Activated CD4-positive, CD25-positive, alpha-beta regulatory T cell treated with anti-CD3 and anti-CD28 coated beads, Interleukin-2, amount 50 U/mL, for 24 hours (primary cell): ENCODE results near the gene CHD1L.
"Not testable (repeated sequence)": the region's sequence is repeated elsewhere in the genome, so short reads cannot be mapped to it uniquely, and the experiment has no call there.

Experiments used
- ATAC-seq, 2 donors: fragments of 150-1000 bp; cut with Tn5 transposase; one replicate each; pipeline ENCODE4 v1.10.0; 2021; ENCODE audit warnings: mild to moderate bottlenecking in 1 of 2, moderate library complexity in 1 of 2

CHD1L gene

DNA sequence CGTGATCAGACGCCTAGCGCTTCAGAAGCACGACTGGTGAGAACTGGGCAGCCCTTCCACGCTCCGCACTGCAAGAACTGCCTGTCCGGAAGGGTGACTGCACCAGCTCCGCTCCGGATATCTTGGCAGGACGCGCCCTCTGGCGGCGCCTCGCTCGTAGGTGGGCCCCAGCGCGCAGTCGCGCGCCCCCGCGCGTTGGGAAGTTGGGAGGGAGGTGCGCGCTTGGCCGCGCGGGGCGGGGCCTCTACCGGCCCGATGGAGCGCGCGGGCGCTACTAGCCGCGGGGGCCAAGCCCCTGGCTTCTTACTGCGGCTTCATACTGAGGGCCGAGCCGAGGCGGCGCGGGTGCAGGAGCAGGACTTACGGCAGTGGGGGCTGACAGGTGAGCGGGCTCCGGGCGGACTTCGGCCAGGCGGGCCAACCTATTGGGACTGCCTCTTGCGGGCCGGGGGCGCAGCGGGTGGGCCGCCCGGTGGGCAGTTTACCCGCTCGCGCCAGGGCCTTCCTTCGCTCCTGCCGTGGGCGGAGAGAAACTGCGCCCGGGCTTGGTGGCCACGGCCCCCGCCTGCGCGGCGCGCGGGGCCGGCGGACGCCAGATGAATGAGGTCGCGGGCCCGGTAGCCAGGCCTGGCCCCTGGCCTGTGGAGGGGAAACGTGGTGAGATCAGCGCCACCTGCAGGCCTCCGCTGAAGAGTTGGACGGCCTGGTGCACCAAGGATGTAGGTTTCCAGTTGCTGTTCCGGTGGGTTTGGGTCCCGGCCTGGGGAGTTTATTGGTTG lies at the start of gene CHD1L:
TSS of gene CHD1L (plus strand) at position 236 of the 779 bp plus-strand sequence. CDS start at position 256, 20 bp downstream.
- ATAC-seq: peak; percentile 89 to 90

DNA sequence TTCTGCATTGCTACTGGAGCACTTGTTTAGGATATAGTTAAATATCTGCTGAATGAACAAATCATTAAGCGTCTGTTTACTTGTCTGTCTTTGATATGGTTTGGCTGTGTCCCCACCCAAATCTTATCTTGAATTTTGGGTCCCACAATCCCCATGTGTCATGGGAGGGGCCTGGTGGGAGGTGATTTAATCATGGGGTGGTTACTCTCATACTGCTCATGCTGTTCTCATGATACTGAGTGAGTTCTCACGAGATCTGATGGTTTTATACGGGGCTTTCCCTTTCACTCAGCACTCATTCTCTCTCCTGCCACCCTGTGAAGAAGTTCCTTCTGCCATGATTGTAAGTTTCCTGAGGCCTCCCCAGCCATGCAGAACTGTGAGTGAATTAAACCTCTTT lies 45.2 kb upstream of the CHD1L start:
- not testable (repeated sequence) for ATAC-seq

DNA sequence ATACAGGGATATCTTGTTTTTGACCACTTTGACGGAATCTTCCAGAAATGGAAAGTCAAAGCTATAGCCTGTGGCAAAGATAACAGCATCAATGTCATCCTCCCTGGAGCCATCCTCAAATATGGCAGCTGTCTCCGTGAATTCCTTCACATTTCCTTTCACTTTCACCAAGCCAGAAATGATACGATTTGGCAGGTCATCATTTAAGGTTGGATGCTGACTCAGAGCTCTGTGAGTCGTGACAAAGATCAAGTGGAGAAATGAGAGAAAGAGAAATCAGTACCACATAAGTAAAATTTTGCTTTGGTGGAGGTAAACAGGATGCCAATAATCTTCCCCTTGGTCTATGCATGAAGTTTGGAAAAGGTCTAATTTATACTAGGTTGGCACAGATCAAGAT lies 41.2 kb upstream of the CHD1L start:
- no peak for ATAC-seq

DNA sequence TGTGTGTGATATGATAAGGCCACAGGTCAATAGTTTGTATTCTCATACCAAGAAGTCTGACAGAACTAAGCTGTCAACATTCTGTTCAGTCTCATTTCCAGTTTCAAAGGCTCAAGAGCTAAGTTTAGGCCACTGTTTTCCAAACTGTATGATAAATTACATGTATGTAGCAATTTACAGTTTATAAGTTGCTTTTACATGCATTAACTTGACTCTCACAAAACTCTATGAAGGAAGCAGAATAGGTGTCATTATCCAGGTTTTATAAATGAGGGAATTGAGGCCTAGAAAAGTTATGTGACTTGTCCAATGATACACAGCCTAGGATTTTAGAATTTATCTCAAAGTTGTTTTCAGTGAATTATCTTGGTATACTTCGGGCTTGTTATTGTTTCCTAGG lies 40.7 kb upstream of the CHD1L start:
- no peak for ATAC-seq

DNA sequence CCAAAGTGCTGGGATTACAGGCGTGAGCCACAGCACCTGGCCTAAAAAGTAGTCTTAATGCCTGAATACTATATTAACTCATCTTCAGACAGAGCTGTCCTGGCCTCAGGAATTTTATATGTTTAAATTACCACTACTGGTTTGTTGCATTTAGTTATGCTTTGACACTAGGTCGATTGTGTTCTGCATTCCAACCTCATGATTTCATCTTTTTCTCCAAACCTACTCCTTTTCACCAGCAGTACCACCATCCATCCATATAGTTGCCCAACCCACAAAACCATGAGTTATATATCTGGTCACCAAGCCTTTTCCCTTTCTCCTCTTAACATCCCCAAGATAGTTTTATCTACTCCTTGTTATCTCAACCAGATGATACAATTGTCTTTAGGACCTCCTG lies 39.9 kb upstream of the CHD1L start:
- no peak for ATAC-seq

DNA sequence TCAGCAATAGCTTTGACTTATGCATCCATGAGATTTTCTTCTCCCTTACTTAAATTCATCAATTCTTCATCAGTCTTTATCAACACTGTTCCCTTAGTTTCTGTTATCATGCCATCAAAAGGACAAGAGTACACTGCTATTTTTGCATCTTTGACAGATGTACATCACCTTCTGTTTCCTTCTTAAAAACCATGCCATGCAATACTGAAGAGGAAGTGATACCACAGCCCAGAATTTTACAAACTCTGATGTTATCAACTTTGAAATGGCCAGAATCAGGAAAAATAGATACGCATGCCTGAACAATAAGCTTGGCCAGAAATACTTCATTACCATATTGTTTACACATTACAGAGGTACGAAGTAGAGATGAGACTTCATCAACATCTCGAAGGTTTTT lies 38.4 kb upstream of the CHD1L start:
- ATAC-seq: no peak

DNA sequence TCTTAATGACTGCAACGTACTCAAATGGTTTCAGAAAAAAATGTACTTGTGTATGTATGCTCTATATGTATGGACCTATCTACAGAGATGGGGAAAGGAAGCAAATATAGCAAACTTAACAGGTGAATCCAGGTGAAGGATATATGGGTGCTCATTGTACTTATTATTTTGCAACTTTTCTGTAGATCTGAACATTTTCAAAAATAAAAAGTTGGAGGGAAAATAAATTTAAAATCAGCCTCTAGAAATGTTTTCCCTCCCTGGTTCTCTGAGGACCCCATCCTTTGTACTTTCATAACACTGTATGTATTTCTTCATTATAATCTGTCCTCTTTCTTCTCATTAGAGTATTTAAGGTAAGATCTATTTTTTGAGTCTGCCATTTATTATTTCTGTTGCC lies 35.3 kb upstream of the CHD1L start:
- no peak for ATAC-seq

DNA sequence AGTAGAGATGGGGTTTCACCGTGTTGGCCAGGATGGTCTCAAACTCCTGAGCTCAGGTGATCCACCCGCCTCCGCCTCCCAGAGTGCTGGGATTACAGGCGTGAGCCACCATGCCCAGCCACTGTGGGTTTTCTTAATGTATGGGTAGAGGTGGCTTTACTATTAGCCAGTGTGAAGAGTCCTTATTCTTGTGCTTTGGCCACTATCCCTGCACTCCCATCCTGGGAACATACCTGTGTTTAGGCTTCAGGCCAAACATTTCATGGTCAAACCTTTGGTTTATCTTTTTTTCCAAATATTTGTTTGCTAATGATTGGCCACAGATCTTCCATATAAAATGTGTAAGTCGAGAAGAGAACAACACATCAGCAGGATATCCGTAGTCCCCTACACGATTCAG lies 33.9 kb upstream of the CHD1L start:
- no peak for ATAC-seq

DNA sequence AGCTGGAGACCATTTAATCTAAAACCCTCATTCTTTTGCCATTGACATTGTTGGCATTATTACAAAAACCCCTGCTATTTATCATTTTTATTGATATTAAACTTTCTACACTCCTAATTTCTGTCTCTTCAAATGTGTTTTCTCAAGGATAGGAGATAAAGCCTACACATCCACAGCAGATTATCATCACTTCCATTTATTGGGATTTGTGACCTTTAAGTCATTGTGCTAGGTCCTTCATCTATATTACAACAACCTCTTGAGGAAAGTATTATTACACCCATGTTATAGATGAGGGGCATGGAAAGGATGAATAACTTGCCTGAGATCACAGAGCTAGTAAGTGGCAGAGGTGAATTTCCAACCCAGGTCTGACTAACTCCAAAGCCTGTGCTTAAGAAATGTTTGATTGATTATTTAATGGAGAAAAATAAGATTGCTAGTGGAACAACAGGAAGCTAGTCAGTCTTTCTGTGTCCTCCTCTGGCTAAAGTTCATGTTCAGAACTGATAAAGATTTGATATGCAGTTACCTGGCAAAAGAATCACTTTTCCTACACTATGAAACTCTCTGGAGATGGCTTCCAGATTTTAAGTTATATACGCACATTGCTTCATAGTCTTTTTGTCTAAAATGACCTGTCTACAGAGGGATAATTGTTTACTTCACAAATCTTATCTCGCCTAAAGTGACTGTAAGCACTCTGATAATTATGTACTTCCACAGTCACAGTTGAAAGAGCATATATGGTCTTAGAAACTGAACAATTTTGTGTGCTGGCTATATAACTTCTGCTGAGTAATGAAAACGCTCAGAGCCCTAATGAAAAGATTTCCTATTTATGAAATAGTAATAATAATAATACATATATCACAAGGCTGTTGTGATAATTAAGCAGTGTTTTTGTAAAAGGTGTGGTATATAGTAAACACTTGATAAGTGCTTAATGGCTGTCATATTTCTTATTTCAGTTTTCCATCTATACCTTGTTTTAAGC lies 32.4 kb upstream of the CHD1L start:
- ATAC-seq: no peak

DNA sequence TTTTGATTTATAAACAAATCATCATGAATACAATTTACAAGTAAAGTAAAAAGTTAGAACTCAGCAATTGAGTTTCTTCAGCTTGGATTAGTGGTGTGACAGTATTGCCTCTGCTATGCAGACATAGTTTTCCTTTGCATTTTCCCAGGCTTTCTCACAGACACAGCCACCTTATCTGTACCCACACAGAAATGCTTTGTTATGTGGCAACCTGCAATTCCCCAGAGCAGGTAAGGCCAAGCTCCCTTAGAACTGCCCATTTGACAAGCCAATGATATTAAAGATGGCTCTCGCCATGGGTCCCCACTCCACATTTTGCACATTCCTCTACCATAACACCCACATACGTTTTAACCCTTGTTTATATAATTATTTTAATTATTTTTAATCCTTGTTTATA lies 31.5 kb upstream of the CHD1L start:
- no peak for ATAC-seq

DNA sequence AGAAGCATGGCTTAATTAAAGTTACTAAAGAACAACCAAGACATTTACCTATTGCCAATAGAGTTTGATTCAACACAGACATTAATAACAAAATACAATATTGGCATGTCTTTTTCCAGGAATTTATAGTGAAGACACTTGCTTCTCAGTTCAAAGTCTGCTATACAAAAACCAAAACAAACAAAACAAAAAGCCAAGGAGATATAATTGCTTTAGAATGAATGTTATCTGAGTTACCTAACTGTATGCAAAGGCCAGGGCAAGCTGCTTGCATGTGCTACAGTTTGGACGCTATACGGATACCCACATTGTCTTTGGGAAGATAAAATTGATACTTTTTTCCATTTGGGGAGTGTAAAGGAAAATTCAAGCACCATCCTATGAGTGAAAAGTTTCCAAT lies 30.9 kb upstream of the CHD1L start:
- ATAC-seq: no peak

DNA sequence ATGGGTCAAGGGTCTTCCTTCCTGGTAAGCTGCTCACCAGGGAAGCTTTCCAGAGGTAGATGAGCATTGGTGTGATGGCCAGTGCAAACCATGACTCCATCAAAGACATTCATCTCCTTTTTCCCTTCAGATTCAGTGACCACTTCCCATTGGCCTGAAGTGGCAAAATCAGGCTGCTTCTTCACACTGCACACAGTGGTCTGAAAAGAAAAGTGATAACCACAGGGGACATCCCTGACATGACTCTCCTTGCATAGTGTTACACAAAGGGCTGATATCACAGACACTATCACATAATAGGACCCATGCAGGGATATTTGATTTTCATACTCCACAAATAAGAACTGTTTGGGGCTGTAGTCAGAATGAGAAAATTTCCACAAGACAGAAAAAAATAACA lies 29.2 kb upstream of the CHD1L start:
- ATAC-seq: no peak

DNA sequence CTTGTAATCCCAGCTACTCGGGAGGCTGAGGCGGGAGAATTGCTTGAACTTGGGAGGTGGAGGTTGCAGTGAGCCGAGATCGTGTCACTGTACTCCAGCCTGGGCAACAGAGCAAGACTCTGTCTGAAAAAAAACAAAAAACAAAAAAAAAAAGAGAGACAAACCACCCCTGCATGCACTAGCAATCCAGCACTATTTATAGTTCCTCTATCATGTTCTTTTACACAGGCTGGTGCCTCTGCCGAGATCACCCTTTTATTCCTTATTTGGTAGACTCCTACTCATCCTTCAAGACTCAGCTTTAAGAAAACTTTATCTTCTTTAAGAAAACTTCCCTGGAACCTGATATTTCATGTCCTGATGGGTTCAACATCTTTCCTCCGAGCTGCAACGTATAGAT lies 28.2 kb upstream of the CHD1L start:
- ATAC-seq: no peak

DNA sequence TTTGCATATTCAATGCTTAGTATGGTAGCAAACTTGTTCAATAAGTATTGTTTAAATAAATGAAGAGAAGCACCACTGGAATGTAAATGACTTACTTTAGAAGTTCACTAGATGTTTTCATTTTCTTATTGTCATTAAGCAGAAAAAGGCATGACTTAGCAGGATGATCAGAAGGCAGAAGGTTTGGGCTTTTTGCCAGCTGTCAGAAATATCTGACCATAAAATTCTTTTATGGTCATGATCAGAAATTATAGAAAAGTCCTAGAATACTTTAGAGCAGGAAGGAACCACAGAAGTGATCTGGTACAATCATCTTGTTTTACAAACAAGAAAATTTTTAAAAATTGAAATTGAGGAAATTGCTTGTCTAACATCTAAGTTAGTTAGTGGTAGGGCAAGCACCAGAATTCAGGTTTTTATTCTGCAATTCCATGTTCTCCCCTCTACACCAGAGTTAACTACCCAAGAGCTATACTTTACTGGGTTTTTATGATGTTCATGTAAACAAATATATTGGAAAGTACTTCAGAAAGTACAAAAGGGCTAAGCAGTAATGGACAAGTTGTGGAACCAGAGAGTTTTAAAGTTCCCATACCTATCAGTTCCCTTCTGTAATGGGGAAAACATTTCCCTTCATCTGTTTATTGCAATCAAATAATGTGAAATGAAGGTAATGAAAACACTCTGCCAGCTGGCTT lies 27.5 kb upstream of the CHD1L start:
- ATAC-seq: no peak

DNA sequence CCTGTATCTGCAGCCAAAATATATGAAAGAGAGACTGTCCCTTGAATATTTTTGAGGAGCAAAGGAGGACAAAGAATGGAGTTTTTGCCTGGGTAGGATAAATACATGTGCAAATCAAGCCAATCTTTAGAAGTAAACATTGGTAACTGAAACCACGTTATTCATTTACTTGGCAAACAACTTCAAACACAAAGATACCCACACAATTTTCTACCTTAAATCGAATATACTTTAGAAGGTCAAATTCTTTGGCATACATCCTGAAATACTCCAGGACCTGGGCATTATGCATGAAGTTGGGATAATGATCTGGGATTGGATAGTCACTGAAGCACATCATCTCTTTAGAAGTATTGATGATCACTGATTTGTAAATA lies 27.0 kb upstream of the CHD1L start:
- no peak for ATAC-seq

DNA sequence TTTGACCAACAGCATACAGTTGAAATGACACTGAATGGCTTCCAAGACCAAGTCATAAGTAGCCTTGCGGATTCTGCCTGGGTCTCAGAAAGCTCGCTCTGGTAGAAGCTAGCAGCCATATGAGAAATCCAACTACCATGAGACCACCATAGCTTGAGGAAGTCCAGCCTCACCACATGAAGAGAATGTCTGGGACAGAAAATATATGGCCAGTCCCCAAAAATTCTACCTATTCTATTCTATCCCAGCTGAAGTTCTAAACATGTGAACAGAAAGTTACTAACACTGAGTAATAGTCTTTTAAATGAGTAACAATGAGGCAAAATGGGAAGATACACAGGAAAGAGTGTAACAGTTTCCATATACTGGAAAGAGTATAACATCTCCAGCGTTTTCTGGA lies 26.4 kb upstream of the CHD1L start:
- ATAC-seq: no peak

DNA sequence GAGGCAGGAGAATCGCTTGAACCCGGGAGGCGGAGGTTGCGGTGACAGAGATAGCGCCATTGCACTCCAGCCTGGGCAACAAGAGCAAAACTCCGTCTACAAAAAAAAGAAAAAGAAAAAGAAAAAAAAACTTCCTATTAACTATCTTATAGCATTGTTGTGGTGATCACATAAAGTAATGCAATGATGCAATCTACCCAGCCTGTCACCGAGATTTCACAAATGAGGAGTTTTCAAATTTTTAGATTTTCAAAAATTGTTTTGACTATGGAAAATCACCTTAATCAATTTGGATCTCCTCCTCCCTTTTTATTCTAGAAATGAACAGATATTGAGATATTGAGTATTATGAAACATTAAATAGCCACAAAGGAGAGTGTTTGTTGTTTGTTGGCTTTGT lies 25.3 kb upstream of the CHD1L start:
- ATAC-seq: no peak

DNA sequence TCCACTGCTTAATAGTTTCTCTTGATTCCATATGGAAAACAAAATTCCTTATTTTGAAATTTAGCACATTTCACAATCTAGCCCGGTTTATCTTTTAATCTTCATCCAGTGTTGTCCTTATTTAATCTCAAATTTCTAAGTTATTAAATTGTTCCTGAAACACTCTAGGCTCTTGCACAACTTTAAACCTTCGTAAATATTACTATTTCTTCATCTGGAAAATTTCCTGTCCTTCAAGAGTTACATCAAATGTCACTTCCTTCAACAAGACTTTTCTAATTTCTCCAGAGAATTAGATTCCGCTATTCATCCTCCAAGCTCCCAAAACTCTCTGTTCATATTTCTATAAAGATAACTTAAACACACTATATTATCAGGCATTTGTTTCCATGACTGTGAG lies 23.9 kb upstream of the CHD1L start:
- no peak for ATAC-seq

DNA sequence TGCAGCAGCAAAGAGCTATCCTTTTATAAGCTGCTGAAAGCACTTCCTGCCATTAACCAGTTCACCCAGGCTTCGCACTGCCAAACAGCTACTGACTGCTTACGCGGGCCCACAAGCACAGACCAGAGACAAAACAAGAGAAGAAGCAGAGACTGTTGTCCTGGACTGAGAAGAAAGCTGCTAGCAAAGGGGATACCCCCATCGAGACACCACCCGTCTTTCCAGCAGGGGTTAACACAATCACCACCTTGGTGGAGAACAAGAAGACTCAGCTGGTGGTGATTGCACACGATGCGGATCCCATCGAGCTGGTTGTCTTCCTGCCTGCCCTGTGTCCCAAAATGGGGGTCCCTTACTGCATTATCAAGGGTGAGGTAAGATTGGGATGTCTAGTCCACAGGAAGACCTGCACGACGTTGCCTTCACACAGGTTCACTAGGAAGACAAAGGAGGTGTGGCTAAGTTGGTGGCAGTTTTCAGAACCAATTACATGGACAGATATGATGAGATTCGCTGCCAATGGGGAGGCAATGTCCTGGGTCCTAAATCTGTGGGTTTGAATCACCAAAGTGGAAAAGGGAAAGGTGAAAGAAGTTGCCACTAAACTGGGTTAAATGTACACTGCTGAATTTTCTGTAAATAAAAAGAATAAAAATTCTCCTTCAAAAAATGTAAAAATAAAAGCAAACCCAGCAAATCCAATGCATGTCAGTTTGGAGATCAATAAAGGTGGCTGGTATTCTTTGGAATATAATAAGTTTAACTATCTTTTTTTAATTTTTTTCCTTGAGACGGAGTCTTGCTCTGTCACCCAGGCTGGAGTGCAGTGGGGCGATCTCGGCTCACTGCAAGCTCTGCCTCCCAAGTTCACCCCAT lies 18.5 kb upstream of the CHD1L start:
- no peak for ATAC-seq

DNA sequence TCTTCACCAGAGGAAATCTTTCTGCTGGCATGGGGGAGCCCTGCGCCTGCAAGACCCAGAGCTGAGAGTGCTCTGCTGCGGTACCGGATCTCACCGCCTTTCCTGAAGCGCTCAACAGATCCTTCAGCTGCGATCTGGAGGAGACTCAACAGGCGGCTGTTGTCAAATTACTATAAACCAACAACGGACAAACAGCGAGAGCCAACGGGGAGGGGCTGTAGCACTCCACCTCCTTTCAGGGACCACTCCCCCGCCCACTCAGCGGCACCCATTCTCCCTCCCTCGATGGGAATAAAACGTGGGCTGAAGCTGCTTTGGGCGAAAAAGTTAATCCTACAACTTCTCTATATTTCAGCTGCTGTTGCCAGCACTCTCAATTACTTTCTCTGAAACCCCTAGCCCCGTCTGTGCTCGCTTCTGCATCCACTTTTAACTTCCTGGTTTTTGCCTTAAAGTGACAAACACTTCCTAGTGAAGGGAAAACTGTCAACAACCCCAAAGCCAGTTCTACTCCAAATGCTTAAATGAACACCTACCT lies 17.2 kb upstream of the CHD1L start, which contains the start of gene FMO5:
TSS of gene FMO5 (minus strand) at position 147 of the 538 bp plus-strand sequence. CDS start 310 bp downstream, outside the sequence.
- peak; percentile 86 to 94 for ATAC-seq

DNA sequence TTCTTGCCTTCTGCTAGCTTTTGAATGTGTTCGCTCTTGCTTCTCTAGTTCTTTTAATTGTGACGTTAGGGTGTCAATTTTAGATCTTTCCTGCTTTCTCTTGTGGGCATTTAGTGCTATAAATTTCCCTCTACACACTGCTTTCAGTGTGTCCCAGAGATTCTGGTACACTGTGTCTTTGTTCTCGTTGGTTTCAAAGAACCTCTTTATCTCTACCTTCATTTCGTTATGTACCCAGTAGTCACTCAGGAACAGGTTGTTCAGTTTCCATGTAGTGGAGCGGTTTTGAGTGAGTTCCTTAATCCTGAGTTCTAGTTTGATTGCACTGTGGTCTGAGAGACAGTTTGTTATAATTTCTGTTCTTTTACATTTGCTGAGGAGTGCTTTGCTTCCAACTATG lies 11.5 kb upstream of the CHD1L start:
- not testable (repeated sequence) for ATAC-seq

DNA sequence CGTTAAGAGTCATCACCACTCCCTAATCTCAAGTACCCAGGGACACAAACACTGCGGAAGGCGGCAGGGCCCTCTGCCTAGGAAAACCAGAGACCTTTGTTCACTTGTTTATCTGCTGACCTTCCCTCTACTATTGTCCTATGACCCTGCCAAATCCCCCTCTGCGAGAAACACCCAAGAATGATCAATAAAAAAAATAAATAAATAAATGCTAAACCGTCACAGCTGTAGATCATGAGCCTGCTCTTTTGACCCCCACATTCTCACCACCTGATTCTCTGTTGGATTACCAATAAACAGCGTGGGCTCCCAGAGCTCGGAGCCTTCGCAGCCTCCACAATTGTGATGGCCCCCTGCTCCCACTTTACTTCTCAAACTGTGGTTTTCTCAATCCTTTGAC lies 8.6 kb upstream of the CHD1L start:
- not testable (repeated sequence) for ATAC-seq
